ENCODE data around the gene PLXNA3. TPM values are rescaled to one million over a fixed set of nuclear protein-coding genes. Genes with fewer than 3 reads are reported as not detected.

The PLXNA3 gene
- total RNA-seq, 1 experiment from 2014 or later = 89.3 TPM

- no peaks in the 10 kb centered on the region for H3K36me3 ChIP-seq (ENCODE audit: control insufficient read depth in 1 of 2, insufficient read depth in 2 of 2, low read length in 2 of 2)
- no peaks in the 10 kb centered on the region for H3K9me2 ChIP-seq (ENCODE audit: insufficient read depth)
- no peaks in the 10 kb centered on the region for H4K20me1 ChIP-seq (ENCODE audit: insufficient read depth)
- no peak for DNase-seq (ENCODE audit: low read depth, low spot score)
- ChIA-PET POLR2A (no interaction called here), RAD21 (ENCODE audit: low non-redundant PET in 1 of 2, low total read pairs in 2 of 2, uncharacterized antibody in 2 of 2, unreplicated experiment in 2 of 2) (no interaction called here), CTCF (no interaction called here)
- H3K79me2 ChIP-seq (ENCODE audit: insufficient read depth, low read length) = no peaks in the 10 kb centered on the region
- ATAC-seq = no peak
- no peaks in the 10 kb centered on the region for H3K9me3 ChIP-seq (ENCODE audit: control insufficient read depth in 1 of 2, insufficient read depth in 1 of 2, low read depth in 1 of 2, low read length in 2 of 2)
- no TSS peak for BruUV-seq (replicated peaks)
- no peaks in the 10 kb centered on the region for H3K27me3 ChIP-seq (ENCODE audit: insufficient read depth, low read length)
- no peak overlapping the region for H3K4me2 ChIP-seq (ENCODE audit: low read length)
- intact Hi-C loops (cut with micrococcal nuclease) = no loop called here
- H3K27ac ChIP-seq (ENCODE audit: low read depth, low read length) = no peak overlapping the region
- H2AFZ ChIP-seq (ENCODE audit: low read depth, low read length, poor library complexity, severe bottlenecking) = no peak overlapping the region
- TF ChIP-seq SIN3A (IDR thresholded peaks at IDR 0.05; ENCODE audit: low read depth) = no peak
- no peak for TF ChIP-seq YY1 (IDR thresholded peaks at IDR 0.05; ENCODE audit: extremely low read depth, insufficient replicate concordance, low read depth, low read length)
- TF ChIP-seq EZH2 (IDR thresholded peaks at IDR 0.05) = no peak
- TF ChIP-seq CEBPB (IDR thresholded peaks at IDR 0.05; ENCODE audit: low read depth) = no peak
- TF ChIP-seq, protein P1, sequence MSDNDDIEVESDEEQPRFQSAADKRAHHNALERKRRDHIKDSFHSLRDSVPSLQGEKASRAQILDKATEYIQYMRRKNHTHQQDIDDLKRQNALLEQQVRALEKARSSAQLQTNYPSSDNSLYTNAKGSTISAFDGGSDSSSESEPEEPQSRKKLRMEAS (IDR thresholded peaks at IDR 0.05) = no peak
- no peak for TF ChIP-seq SRF (IDR thresholded peaks at IDR 0.05; ENCODE audit: low read depth)
- no peak for TF ChIP-seq POLR2A (IDR thresholded peaks at IDR 0.05; ENCODE audit: borderline replicate concordance, extremely low read depth, insufficient read depth, insufficient read length)
- no peak for TF ChIP-seq RAD21 (IDR thresholded peaks at IDR 0.05; ENCODE audit: low read depth)
- no peak for TF ChIP-seq ELF1 (IDR thresholded peaks at IDR 0.05; ENCODE audit: borderline replicate concordance, low read depth)
- no peak for TF ChIP-seq EGR1 (IDR thresholded peaks at IDR 0.05; ENCODE audit: low read depth)
- TF ChIP-seq ZFX (IDR thresholded peaks at IDR 0.05) = no peak
- TF ChIP-seq CBX3 (IDR thresholded peaks at IDR 0.05; ENCODE audit: low read depth) = no peak
- no peak for TF ChIP-seq JUND (IDR thresholded peaks at IDR 0.05)
- TF ChIP-seq POLR2AphosphoS5 (IDR thresholded peaks at IDR 0.05; ENCODE audit: low read depth, low read length) = no peak
- peaks cover 5 to 10% of the 10 kb centered on the region in 2 experiments; a peak in 3 of 4 replicates for H3K4me1 ChIP-seq (ENCODE audit: control insufficient read depth in 1 of 2, insufficient read depth in 2 of 2, low read length in 2 of 2)
- H3K4me3 ChIP-seq (replicated peaks in 1 of 2; ENCODE audit: low read depth in 1 of 2, low read length in 2 of 2) = no peak overlapping the region
- H3K9ac ChIP-seq (ENCODE audit: low read length) = no peak overlapping the region
These were observed 59.2 kb downstream of the PLXNA3 start for GRCh38 chrX:154517101-154517781.
